SK-N-SH (cell line): Measurements from ENCODE around the gene MCTP1. TPM values are rescaled to one million over a fixed set of nuclear protein-coding genes. Genes with fewer than 3 reads are reported as not detected.

Experiments used
- CTCF ChIA-PET: fragments of 300-600, 350-600 bp; formaldehyde crosslinking; extraction: SDS; loops from one replicate; lab custom pipeline; 2021; lab: Yijun Ruan, JAX
- POLR2A ChIA-PET: fragments of 350-600 bp; sonication (Branson Sonifier 250); formaldehyde crosslinking; extraction: SDS; loops from one replicate; lab custom pipeline; 2020; ENCODE audit warnings: antibody characterized with exemption, inconsistent platforms; lab: Yijun Ruan, JAX
- DNase-seq: peaks from one replicate; pipeline ENCODE4 v3.0.0; 2012
- H2AFZ ChIP-seq: fragments of 200-600 bp; sonication (generic); 2 replicates; pipeline ENCODE4 v1.8.1; 2016; ENCODE audit warnings: antibody characterized with exemption, mild to moderate bottlenecking, low read depth
- H3F3A ChIP-seq: fragments of 200-600 bp; sonication (generic); replicated peaks from 2 replicates; pipeline ENCODE3; 2016; ENCODE audit warnings: antibody characterized with exemption, mild to moderate bottlenecking; ENCODE audit not compliant: insufficient read depth
- H3K27ac ChIP-seq, 2 experiments: fragments of 200-500 bp in 1 of 2; fragments of 200-600 bp in 1 of 2; sonication (Bioruptor generic) in 1 of 2; sonication (generic), shearing (Covaris generic) in 1 of 2; 2 replicates each; pipeline versions ENCODE4 v1.5.1 to v1.6.1; 2014 to 2016; ENCODE audit warnings: low read depth in 2 of 2, inconsistent platforms in 1 of 2, low read length in 1 of 2, mild to moderate bottlenecking in 1 of 2, mixed read lengths in 1 of 2
- H3K27me3 ChIP-seq: fragments of 200-600 bp; sonication (generic), shearing (Covaris generic); 2 replicates; pipeline ENCODE4 v1.6.1; 2016; ENCODE audit warnings: mixed run types; ENCODE audit not compliant: insufficient read depth
- H3K36me3 ChIP-seq, 2 experiments: fragments of 200-500 bp in 1 of 2; fragments of 200-600 bp in 1 of 2; sonication (Bioruptor generic) in 1 of 2; sonication (generic) in 1 of 2; replicated peaks in 1 of 2; 2 replicates each; pipeline versions ENCODE3 to v1.5.1; 2014 to 2016; ENCODE audit warnings: low read length in 1 of 2, mild to moderate bottlenecking in 1 of 2; ENCODE audit not compliant: insufficient read depth in 2 of 2, control insufficient read depth in 1 of 2
- H3K4me1 ChIP-seq, 2 experiments: fragments of 200-500 bp in 1 of 2; fragments of 200-600 bp in 1 of 2; sonication (Bioruptor generic) in 1 of 2; sonication (generic), shearing (Covaris generic) in 1 of 2; 2 replicates each; pipeline versions ENCODE4 v1.5.1 to v1.6.1; 2014 to 2016; ENCODE audit warnings: low read depth in 1 of 2, low read length in 1 of 2, mixed run types in 1 of 2; ENCODE audit not compliant: insufficient read depth in 2 of 2, control insufficient read depth in 1 of 2
- H3K4me2 ChIP-seq: fragments of 200-600 bp; sonication (generic), shearing (Covaris generic); 2 replicates; pipeline ENCODE4 v1.6.1; 2017; ENCODE audit warnings: mixed run types
- H3K4me3 ChIP-seq, 2 experiments: fragments of 200-500 bp in 1 of 2; fragments of 200-600 bp in 1 of 2; sonication (Bioruptor generic) in 1 of 2; sonication (generic), shearing (Covaris generic) in 1 of 2; 2 replicates each; pipeline versions ENCODE4 v1.5.1 to v1.8.1; 2014 to 2016; ENCODE audit warnings: low read depth in 2 of 2, inconsistent platforms in 1 of 2, low read length in 1 of 2, mild to moderate bottlenecking in 1 of 2, mixed read lengths in 1 of 2, moderate library complexity in 1 of 2
- H3K79me2 ChIP-seq: fragments of 200-600 bp; sonication (generic); 2 replicates; pipeline ENCODE4 v1.8.1; 2017; ENCODE audit warnings: mild to moderate bottlenecking; ENCODE audit not compliant: insufficient read depth
- H3K9ac ChIP-seq: fragments of 200-600 bp; sonication (generic); 2 replicates; pipeline ENCODE4 v1.6.1; 2017; ENCODE audit warnings: mixed run types
- H3K9me2 ChIP-seq: fragments of 200-600 bp; sonication (generic); 2 replicates; pipeline ENCODE4 v1.6.1; 2017; ENCODE audit warnings: mixed run types
- H3K9me3 ChIP-seq: fragments of 200-600 bp; sonication (generic); 2 replicates; pipeline ENCODE4 v1.6.1; 2017; ENCODE audit warnings: mixed run types, mild to moderate bottlenecking, moderate library complexity
- H4K20me1 ChIP-seq: fragments of 200-600 bp; sonication (generic); 2 replicates; pipeline ENCODE4 v1.6.1; 2017; ENCODE audit warnings: mild to moderate bottlenecking, mixed run types; ENCODE audit not compliant: insufficient read depth
- CTCF ChIP-seq: fragments of 200-600 bp; sonication (generic); IDR thresholded peaks from 2 replicates; pipeline ENCODE4 v1.6.1; 2017; ENCODE audit warnings: antibody characterized with exemption, mild to moderate bottlenecking, moderate library complexity
- ELF1 ChIP-seq: IDR thresholded peaks from 2 replicates; pipeline ENCODE4 v1.4.0; 2012
- FOXJ3 ChIP-seq: sonication (generic); formaldehyde crosslinking; IDR thresholded peaks from 2 replicates; pipeline ENCODE4 v1.5.1; 2020; ENCODE audit warnings: mild to moderate bottlenecking, missing genetic modification reagents
- GATA2 ChIP-seq: sonication (generic); formaldehyde crosslinking; IDR thresholded peaks from 2 replicates; pipeline ENCODE4 v1.5.0; 2020; ENCODE audit warnings: mild to moderate bottlenecking, missing genetic modification reagents
- MEF2A ChIP-seq: IDR thresholded peaks from 2 replicates; pipeline ENCODE4 v1.4.0; 2012; ENCODE audit warnings: low read depth, borderline replicate concordance
- NFIC ChIP-seq: IDR thresholded peaks from 2 replicates; pipeline ENCODE4 v1.4.0; 2012; ENCODE audit warnings: borderline replicate concordance
- NRF1 ChIP-seq: IDR thresholded peaks from 2 replicates; pipeline ENCODE4 v1.6.1; 2012; ENCODE audit warnings: low read depth, mild to moderate bottlenecking, low read length
- POLR2AphosphoS5 ChIP-seq: IDR thresholded peaks from 2 replicates; pipeline ENCODE4 v1.6.1; 2012; ENCODE audit warnings: low read depth, low read length
- RAD21 ChIP-seq: IDR thresholded peaks from 2 replicates; pipeline ENCODE4 v1.6.1; 2012; ENCODE audit warnings: mild to moderate bottlenecking, low read length
- RCOR1 ChIP-seq: fragments of 150-350 bp; IDR thresholded peaks from 2 replicates; pipeline ENCODE4 v1.6.1; 2017; ENCODE audit warnings: antibody characterized with exemption, low read length
- RFX5 ChIP-seq: IDR thresholded peaks from 2 replicates; pipeline ENCODE4 v1.6.1; 2012; ENCODE audit warnings: mild to moderate bottlenecking, improper control_type of control experiment, low read length
- RXRA ChIP-seq: IDR thresholded peaks from 2 replicates; pipeline ENCODE4 v1.4.0; 2012; ENCODE audit warnings: low read depth, mild to moderate bottlenecking, borderline replicate concordance
- SMC3 ChIP-seq: IDR thresholded peaks from 2 replicates; pipeline ENCODE4 v1.6.1; 2012; ENCODE audit warnings: low read depth, low read length, improper control_type of control experiment
- TCF12 ChIP-seq: IDR thresholded peaks from 2 replicates; pipeline ENCODE4 v1.4.0; 2012
- TEAD4 ChIP-seq: IDR thresholded peaks from 2 replicates; pipeline ENCODE4 v1.4.0; 2012; ENCODE audit warnings: mild to moderate bottlenecking, borderline replicate concordance; ENCODE audit not compliant: insufficient read depth
- USF2 ChIP-seq: fragments of 150-350 bp; IDR thresholded peaks from 2 replicates; pipeline ENCODE4 v1.6.1; 2017; ENCODE audit warnings: antibody characterized with exemption, low read length, low read depth, borderline replicate concordance
- YY1 ChIP-seq: IDR thresholded peaks from 2 replicates; pipeline ENCODE4 v1.4.0; 2012; ENCODE audit warnings: low read depth, mild to moderate bottlenecking
- WGBS: methylation state at CpG from one replicate; pipeline ENCODE4 v1.1.6; 2017; ENCODE audit warnings: low lambda C conversion rate; 5-methylcytosine and 5-hydroxymethylcytosine counted together
- polyA plus RNA-seq, 3 experiments: library from polyadenylated mRNA; depleted of rRNA; stranded (reverse); fragments of >200 nt; gene quantifications; 2 replicates each; pipeline ENCODE4 v1.2.3, GENCODE V29; 2012
- TF ChIP-seq, protein P1 (sequence below): IDR thresholded peaks from 2 replicates; pipeline ENCODE4 v1.4.0; 2012; ENCODE audit warnings: low read depth, borderline replicate concordance
- TF ChIP-seq, protein P2 (sequence below): IDR thresholded peaks from 2 replicates; pipeline ENCODE4; 2012
- TF ChIP-seq, protein P3 (sequence below): IDR thresholded peaks from 2 replicates; pipeline ENCODE4 v1.6.1; 2012; ENCODE audit warnings: mild to moderate bottlenecking, low read depth, low read length, moderate library complexity

The MCTP1 gene
- polyA plus RNA-seq, 1 of the 3 experiments (the other 2 are of a cell fraction), result 0.53 TPM

GRCh38 chr5:95105638-95106037 lies 179.3 kb downstream of the MCTP1 start:
- H3F3A ChIP-seq, result no peaks in the 10 kb centered on the region
- no peaks in the 10 kb centered on the region for H4K20me1 ChIP-seq
- H2AFZ ChIP-seq, result no peak overlapping the region
- POLR2A ChIA-PET, result no interaction called here
- H3K9ac ChIP-seq, result no peak overlapping the region
- WGBS, result 0% methylated on average over 1 of the region's 1 CpG
- no peaks in the 10 kb centered on the region for H3K4me1 ChIP-seq
- H3K27ac ChIP-seq, result no peak overlapping the region
- CTCF ChIA-PET, result interaction anchor here (0.5 kb wide), 1 partner anchor 323 kb away, joined by 3 read pairs; no protein-coding TSS in a partner anchor
- no peaks in the 10 kb centered on the region for H3K9me2 ChIP-seq
- H3K4me2 ChIP-seq, result no peak overlapping the region
- DNase-seq, result no peak
- H3K27me3 ChIP-seq, result no peaks in the 10 kb centered on the region; the same call in 1 of the 2 replicates
- H3K4me3 ChIP-seq, result no peak overlapping the region
- H3K9me3 ChIP-seq, result no peaks in the 10 kb centered on the region
- TF ChIP-seq, protein P1, sequence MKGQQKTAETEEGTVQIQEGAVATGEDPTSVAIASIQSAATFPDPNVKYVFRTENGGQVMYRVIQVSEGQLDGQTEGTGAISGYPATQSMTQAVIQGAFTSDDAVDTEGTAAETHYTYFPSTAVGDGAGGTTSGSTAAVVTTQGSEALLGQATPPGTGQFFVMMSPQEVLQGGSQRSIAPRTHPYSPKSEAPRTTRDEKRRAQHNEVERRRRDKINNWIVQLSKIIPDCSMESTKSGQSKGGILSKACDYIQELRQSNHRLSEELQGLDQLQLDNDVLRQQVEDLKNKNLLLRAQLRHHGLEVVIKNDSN, result no peak
- TF ChIP-seq RCOR1, result no peak
- TF ChIP-seq, protein P2, sequence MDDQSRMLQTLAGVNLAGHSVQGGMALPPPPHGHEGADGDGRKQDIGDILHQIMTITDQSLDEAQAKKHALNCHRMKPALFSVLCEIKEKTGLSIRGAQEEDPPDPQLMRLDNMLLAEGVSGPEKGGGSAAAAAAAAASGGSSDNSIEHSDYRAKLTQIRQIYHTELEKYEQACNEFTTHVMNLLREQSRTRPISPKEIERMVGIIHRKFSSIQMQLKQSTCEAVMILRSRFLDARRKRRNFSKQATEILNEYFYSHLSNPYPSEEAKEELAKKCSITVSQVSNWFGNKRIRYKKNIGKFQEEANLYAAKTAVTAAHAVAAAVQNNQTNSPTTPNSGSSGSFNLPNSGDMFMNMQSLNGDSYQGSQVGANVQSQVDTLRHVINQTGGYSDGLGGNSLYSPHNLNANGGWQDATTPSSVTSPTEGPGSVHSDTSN, result no peak
- TF ChIP-seq TEAD4, result no peak
- TF ChIP-seq RXRA, result no peak
- no peak for TF ChIP-seq SMC3
- TF ChIP-seq RAD21, result no peak
- TF ChIP-seq TCF12, result no peak
- TF ChIP-seq YY1, result no peak
- TF ChIP-seq RFX5, result no peak
- TF ChIP-seq FOXJ3 (CRISPR knock-in tag), result no peak
- no peak for TF ChIP-seq MEF2A
- TF ChIP-seq, all 33 proteins: peak for 0
- no peaks in the 10 kb centered on the region for H3K36me3 ChIP-seq
- H3K79me2 ChIP-seq, result no peaks in the 10 kb centered on the region

DNA sequence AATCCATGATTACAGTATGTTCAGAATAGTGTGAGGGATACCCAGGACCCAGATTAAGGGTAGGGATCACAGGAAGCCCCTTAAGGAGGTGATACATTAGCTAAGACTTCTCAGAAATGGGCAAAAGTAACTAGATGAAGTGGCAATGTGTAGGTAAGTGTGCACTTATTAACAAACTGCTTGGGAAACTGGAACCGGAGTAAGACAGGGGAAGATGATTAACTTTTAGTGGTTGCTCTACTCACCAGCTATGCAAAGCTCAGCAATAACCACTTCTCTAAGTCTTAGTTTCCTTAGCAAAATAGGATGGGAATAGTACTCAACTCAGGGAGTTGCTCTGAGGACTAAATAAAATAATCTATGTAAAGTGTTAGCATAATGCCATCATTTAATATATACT lies 182.2 kb downstream of the MCTP1 start:
- WGBS, result 44% methylated on average over 1 of the region's 1 CpG
- ChIA-PET CTCF (no interaction called here), POLR2A (no interaction called here)
- H3K4me3 ChIP-seq, result no peak overlapping the region
- no peaks in the 10 kb centered on the region for H3K36me3 ChIP-seq
- no peaks in the 10 kb centered on the region for H3K4me1 ChIP-seq
- H3K4me2 ChIP-seq, result no peak overlapping the region
- no peaks in the 10 kb centered on the region for H3K79me2 ChIP-seq
- H3K9me3 ChIP-seq, result no peaks in the 10 kb centered on the region
- no peaks in the 10 kb centered on the region; the same call in 1 of the 2 replicates for H3K27me3 ChIP-seq
- H3K9me2 ChIP-seq, result no peaks in the 10 kb centered on the region
- H3K27ac ChIP-seq, result no peak overlapping the region
- H3K9ac ChIP-seq, result no peak overlapping the region
- H2AFZ ChIP-seq, result no peak overlapping the region
- no peaks in the 10 kb centered on the region for H3F3A ChIP-seq
- DNase-seq, result no peak
- H4K20me1 ChIP-seq, result no peaks in the 10 kb centered on the region
- TF ChIP-seq MEF2A, result no peak
- no peak for TF ChIP-seq RXRA
- TF ChIP-seq NRF1, result no peak
- TF ChIP-seq CTCF, result no peak
- TF ChIP-seq, protein P2, result no peak
- TF ChIP-seq SMC3, result no peak
- TF ChIP-seq POLR2AphosphoS5, result no peak
- TF ChIP-seq GATA2 (CRISPR knock-in tag), result no peak
- TF ChIP-seq, protein P3, sequence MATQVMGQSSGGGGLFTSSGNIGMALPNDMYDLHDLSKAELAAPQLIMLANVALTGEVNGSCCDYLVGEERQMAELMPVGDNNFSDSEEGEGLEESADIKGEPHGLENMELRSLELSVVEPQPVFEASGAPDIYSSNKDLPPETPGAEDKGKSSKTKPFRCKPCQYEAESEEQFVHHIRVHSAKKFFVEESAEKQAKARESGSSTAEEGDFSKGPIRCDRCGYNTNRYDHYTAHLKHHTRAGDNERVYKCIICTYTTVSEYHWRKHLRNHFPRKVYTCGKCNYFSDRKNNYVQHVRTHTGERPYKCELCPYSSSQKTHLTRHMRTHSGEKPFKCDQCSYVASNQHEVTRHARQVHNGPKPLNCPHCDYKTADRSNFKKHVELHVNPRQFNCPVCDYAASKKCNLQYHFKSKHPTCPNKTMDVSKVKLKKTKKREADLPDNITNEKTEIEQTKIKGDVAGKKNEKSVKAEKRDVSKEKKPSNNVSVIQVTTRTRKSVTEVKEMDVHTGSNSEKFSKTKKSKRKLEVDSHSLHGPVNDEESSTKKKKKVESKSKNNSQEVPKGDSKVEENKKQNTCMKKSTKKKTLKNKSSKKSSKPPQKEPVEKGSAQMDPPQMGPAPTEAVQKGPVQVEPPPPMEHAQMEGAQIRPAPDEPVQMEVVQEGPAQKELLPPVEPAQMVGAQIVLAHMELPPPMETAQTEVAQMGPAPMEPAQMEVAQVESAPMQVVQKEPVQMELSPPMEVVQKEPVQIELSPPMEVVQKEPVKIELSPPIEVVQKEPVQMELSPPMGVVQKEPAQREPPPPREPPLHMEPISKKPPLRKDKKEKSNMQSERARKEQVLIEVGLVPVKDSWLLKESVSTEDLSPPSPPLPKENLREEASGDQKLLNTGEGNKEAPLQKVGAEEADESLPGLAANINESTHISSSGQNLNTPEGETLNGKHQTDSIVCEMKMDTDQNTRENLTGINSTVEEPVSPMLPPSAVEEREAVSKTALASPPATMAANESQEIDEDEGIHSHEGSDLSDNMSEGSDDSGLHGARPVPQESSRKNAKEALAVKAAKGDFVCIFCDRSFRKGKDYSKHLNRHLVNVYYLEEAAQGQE, result no peak
- no peak for TF ChIP-seq NFIC
- TF ChIP-seq ELF1, result no peak
- no peak for TF ChIP-seq USF2
- TF ChIP-seq RCOR1, result no peak
